Measurements from ENCODE around the gene HBP1. TPM values are rescaled to one million over a fixed set of nuclear protein-coding genes. Genes with fewer than 3 reads are reported as not detected.
A peak's percentile ranks its signal among the peaks of the same experiment; 100 is the strongest.
"Not testable (repeated sequence)": the region's sequence is repeated elsewhere in the genome, so short reads cannot be mapped to it uniquely, and the experiment has no call there.

Gene HBP1, protein sequence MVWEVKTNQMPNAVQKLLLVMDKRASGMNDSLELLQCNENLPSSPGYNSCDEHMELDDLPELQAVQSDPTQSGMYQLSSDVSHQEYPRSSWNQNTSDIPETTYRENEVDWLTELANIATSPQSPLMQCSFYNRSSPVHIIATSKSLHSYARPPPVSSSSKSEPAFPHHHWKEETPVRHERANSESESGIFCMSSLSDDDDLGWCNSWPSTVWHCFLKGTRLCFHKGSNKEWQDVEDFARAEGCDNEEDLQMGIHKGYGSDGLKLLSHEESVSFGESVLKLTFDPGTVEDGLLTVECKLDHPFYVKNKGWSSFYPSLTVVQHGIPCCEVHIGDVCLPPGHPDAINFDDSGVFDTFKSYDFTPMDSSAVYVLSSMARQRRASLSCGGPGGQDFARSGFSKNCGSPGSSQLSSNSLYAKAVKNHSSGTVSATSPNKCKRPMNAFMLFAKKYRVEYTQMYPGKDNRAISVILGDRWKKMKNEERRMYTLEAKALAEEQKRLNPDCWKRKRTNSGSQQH
- total RNA-seq (2014; rRNA removed; shearing (Covaris generic)): 52.7 and 66.1 TPM in 2 replicates

DNA sequence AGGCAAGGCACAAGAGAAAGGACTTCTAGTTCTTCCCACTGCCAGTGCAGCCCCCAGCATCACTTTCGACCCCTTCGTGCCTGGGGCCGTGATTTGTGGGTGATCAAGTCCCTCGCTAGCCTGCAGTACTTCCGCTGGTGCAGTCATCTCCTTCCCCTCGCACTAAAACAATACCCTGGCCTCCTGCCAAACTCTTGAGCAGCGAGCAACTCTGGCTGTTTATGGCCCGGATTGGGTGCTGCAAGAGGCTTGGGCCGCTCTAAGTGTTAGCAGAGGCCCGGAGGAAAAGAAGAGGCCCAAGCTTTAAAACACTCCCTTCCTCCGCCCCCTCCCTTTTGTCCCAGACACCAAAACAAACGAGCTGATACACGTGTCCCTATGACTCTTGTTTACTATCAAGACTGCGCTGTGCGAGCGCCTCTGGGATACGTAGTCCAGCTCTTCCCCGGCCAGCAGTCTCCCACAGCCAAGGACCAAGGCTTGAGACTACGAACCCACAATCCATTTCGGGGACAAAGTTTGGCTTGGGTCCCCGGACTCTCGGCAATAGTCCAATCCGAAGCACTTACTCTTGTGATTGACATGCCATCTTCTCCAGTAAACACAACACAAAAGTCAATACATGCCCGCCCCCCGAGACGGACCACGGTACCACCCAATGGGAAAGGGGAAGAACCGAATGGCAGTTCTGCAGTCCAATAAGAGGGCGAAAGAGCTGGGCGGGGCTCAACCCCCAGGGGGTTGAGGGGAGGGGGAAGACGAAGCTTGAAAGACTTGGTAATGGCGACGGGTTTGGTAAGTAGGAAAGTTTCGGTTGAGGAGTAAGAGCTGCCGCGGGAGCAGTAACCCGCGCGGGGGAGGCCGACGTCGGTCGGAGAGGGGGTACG lies at the start of gene HBP1:
Gene HBP1 (plus strand): TSS at position 771 of the 887 bp plus-strand sequence. CDS start 10,891 bp downstream, outside the sequence.
- peak; percentile 100 for DNase-seq (ENCODE audit: low spot score)

DNA sequence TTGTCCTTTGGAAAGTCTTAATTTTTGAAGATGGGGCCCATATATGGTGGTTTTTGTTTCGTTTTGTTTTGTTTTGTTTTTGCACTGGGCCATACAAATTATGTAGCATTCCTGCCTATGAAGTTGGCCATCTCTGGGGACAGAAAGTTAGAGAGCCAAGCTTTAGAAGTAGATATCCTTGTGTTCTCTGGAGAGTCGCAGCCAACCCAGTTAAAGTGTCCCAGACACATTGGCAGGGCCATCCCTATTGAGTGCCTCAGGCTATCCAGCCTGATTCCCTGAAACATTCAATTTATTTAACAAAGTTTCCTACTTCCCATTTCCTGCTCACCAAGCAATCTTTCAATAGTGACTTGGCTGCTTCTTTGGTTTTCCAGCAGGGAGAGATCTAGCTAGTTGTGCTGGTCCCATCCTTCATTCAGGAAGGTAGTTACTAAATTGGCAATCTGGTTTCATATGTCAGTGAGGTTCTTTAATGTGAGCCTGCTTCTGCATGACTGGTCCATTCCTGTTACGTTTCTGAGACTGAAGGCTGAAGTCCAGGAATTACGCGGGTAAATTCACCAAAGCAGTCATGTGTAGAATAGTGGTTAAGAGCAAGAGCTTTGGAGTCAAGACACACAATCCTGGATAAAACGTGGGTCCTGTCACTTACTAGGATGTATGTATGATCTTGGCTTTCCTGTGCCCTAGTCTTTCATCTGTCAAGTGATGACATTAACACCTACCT lies 49.3 kb upstream of the HBP1 start:
- no peak for DNase-seq (ENCODE audit: low spot score)

DNA sequence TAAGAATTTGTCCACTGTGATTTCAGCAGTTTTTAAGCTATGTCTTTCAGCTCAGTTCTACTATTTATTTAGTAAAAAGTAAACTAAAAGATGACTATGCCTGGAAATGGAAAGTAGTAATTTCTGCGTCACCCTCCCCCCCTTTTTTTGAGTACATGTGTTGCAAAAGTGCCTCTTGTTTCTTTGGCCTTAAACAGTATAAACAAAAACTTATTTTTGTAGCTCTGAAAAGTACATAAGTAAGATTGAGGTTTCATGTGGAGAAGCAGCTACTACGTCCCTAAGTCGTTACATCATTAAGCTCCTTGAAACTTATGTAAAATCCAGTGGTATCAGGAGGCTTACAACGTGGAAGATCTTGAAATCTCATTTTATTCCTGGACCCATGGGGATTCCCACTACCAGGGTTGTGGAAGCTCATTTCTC lies 46.3 kb upstream of the HBP1 start:
- no peak for DNase-seq (ENCODE audit: low spot score)

DNA sequence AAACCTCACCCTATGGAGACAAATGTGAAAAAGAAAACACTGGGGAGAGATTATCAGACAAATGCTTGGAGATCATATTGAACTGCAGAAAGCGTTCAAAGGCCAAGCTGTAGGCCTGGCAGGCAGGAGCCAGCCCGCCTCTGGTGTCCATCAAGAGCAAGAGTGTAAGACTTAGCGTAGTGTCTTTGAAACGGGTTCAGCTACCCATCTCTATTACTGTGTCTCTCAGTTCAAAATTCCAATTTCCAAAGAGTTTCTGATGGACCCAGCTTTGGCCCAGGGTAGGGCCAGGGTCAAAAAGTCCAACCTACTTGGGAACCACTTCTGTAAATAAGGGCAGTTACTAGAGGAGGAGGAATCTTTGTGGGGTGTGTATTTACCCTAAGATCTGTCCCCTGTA lies 45.4 kb upstream of the HBP1 start:
- DNase-seq (ENCODE audit: low spot score): no peak

DNA sequence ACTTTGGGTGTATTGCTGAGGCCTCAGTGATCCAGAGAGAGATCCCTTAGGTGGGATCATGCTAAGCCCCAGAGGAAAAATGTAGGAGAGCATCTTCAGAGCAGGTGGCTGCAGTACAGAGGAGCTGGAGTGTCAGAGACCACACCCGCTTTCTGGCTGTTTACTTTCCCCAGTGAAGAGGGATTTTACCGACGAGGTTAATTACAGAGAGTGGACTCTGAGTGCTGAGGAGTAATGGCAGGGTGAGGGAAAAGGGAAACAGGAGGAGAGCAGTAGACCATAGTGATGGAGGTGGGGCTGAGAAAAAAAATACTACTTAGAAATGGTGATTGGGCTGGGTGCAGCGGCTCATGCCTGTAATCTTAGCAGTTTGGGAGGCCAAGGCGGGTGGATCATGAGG lies 43.3 kb upstream of the HBP1 start:
- no peak for DNase-seq (ENCODE audit: low spot score)

DNA sequence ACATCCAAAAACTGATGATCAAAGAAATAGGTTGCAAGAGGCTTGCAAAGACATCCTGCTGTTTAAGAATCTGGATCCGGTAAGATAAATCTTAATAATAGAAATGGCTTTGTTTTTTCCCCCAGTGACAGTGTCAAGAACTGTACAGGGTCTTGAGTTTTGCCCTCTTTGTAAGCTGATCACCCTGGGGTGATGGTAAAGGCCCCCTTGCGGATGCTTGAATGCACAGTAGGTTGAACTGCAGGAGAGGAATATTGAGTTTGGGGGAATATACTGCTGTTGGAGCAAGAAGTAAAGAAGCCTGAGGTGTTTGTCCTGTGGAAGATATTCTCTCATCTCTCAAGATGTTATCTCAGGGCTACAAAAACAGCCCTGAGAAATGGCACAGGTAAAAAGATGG lies 40.6 kb upstream of the HBP1 start:
- no peak for DNase-seq (ENCODE audit: low spot score)

DNA sequence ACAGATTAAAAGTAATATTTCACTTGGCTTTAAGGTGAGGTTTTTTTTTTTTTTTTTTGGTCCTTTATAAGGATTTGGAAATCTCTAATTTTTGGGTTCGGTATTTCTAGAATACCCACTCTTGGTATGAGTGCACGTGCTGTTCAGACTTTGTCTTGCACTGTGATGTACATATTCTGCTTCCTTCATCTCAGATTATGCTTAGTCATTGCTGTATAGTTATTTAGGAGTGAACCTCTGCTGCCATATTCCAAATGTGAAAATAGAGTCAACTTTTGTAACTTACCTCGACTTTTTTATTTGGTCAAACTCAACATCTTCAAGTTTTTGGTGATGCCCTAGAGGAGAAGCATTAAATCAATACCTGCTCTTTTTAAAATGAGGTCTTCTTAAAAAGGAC lies 40.1 kb upstream of the HBP1 start:
- no peak for DNase-seq (ENCODE audit: low spot score)

DNA sequence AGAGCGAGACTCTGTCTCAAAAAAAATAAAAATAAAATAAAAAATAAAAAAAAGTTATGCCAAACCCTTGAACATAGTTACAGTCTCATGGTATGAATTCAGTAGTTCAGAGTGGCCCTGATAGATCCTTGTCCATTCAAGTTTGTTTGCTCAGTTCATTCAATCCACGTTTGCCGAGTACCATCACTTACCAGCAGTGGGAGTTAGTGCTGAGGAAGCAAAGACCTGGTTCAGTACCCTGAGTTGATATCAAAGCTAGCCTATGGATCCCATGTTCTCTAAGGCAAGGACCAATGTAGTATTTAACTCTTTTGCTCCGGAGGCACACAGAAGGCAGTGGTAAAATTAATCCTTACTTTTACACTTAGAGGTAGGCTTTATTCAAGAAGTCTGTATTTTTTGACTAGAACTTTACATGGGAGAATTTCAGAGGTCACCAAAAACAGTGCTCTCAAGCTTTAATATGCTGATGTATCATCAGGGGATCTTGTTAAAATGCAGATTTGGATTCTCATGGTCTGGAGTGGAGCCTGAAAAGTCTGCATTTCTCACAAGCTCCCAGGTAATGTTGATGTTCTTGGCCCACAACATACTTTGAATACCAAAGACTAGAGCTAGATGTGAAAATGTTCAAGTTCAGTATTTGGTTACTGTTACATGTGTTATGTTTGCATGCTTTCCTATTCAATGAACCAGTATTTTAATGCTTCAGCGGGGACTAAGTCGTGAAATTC lies 38.1 kb upstream of the HBP1 start:
- no peak for DNase-seq (ENCODE audit: low spot score)

DNA sequence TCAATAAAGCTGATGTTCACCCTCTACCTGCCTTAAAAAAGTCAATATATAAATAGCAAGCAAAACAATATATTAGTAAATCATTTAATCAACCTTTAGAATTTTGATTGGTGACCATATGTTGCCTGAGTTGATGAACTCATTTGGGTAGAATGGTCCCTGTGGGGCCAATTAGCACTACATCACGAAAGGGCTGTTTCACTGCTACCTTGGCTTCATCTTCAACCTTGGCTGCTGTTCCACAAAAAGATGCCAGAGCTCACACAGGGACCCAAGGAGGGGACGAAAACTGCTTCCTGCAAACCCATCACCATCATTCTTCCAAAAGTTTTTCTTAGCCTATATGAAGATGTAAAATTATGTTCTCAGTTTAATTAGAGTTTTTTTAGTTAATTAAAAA lies 35.4 kb upstream of the HBP1 start:
- no peak for DNase-seq (ENCODE audit: low spot score)

DNA sequence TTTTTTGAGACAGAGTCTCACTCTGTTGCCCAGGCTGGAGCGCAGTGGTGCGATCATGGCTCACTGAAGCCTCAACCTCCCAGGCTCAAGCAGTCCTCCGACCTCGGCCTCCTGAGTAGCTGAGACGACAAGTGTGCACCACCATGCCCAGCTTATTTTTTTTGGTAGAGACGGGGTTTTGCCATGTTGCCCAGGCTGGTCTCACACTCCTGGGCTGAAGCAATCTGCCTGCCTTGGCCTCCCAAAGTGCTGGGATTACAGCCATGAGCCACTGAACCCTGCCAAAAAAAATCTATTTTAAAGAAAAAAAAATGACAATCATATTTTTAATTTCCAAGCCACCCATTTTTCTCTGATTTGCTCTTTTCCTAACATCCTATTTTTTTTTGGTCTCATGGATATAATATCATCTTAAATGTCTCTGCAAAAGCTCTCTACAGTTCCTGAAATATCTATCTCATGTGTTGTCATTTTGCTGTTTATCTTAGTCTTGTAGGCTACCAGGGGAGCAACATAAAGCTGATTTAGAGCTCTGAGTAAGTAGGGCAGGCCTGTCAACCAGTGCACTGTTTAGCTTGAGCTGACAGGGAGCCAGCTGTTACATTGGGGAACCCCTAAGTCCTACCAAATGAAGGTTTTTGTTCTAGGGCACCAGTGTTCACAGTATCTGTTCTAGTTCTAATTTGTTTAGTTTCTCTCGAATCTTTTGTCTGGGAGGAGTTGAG lies 29.9 kb upstream of the HBP1 start:
- DNase-seq (ENCODE audit: low spot score): no peak

DNA sequence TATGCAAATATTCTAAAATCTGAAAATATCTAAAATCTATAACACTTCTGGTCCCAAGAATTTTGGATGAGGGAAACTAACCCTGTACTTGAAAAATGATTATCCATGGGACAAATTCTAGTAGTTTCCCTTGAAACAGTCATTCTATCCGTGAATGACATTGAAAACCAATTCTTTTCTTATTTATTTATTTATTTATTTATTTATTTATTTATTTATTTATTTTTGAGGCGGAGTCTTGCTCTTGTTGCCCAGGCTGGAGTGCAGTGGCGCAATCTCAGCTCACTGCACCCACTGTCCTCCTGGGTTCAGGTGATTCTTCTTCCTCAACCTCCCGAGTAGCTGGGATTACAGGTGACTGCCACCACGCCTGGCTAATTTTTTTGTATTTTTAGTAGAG lies 24.9 kb upstream of the HBP1 start:
- DNase-seq (ENCODE audit: low spot score): not testable (repeated sequence)

DNA sequence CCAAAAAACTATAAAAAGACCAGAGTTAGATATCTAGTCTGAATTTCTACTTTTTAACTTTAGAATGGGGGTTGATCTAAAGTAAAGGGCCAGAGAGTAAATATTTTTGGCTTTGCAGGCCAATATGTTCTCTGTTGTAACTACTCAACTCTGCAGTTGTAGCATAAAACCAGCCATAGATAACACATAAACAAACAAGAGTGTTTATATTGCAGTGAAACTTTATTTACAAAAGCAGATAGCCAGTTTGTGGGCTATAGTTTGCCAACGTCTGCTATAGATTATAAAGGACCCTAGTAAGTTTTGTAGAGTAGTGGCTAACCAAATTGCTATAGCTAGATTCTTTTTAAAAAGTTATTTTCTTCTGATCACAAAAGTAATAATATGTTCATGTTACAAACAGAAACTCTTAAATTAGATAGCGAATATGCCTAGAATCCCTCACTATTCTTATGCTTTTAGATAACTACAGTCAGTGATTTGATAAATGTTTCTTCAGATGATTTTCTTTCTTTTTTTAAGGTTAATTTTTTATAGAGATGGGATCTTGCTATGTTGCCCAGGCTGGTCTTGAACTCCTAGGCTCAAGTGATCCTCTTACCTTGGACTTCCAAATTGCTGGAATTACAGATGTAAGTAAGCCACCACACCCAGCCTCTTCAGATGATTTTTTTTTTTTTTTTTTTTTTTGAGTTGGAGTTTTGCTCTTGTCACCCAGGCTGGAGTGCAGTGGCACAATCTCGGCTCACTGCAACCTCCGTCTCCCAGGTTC lies 23.6 kb upstream of the HBP1 start:
- no peak for DNase-seq (ENCODE audit: low spot score)

DNA sequence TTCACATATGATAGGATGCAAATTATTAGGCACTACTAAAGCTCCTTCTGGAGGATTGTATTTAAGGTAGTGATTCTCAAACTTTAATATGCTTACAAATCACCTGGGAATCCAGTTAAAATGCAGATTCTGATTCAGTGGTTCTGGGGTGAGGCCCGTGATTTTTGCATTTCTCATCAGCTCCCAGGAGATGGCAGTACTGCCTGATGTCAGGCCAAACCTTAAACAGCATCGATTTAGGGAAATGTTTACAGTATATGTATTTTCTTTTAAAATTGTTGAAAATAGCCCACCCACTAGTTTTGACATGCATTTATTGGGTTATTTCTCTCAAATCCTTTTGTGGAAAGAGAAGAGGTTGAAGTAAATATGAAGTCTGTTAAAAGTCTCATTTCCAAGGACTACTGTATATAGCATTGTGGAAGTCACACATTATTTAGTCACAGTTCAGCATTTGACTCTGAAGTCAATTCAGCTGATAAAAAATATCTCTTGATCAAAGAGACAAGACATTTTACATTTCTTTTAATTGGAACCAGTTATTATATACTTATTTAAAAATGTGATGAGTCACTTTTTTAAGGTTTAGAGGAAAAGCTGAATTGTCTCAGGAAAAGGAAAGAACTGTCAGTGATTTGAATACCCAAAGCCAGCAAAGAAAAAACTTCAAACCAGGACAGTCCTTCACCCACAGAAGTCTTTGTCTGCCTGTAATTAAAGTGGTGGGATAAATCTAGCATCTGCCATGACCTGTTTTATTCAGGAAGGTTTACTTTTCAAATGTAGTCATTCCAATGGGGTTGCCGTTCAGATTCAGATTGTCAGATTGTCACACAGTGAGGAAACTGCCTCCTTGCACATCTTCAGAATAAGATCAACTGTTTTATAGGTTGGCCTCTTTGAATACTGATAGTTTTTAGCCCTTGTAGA lies 21.1 kb upstream of the HBP1 start:
- DNase-seq (ENCODE audit: low spot score): peak; percentile 37

DNA sequence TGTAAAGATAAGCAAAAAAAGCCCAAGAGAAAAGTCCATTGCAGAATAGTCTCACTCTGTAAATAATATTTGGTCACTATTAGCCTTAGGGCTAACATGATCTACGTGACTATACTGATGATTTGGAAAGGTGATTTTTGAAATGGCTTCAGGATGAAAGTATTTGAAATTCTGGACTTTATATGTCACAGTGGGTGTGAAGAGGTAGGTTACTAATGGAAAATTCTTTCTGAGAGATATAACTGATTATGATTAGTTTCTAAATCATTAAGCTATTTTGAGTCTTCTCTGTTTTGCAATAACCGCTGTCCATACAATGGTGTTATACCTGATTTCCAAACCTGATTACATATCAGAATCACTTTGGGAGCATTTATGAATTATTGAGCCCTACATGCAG lies 20.1 kb upstream of the HBP1 start:
- no peak for DNase-seq (ENCODE audit: low spot score)

DNA sequence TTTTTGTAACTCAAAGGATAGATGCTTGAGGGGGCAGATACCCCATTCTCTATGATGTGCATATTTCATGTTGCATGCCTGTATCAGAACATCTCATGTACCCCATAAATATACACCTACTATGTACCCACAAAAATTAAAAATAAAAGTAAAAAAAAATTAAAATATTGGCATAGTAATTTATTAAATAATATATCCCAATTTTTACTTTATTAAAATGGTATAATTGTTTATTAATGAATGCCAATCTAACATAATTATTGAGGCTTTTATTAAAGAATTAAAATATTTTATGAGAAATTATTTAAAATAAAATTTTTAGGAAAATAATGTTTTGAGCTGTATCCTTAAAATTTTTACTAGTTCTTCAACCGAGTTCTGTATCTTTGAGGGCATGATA lies 18.9 kb upstream of the HBP1 start:
- no peak for DNase-seq (ENCODE audit: low spot score)

DNA sequence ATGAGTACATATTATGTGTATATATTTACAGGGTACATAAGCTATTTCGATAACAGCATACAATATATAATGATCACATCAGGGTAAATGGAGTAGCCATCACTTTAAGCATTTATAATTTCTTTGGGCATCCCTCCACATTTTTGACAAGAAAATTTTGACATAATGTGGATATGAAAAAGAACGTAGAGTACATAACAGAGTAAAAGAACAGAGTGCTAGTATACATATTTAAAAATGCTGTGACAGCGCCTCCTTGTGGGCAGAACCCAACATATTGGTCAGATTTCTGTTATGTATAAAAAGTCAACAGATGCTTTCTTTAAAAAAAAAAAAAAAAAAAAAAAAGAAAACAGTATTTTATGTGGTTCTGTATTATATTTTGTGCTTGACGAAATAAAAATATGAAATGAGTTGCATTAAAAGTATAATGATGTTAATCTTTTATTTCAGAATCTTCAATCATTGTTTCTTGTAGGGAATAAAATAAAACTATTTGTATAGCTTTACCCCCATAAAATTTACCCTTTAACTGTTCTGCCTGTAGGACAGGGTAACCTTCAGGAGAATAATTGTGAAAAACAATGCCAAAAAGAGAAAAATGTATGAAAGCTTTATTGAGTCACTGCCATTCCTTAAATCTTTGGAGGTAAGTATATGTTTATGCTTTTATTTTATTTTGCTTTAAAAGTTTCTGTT lies 18.3 kb upstream of the HBP1 start:
- peak; percentile 64 for DNase-seq (ENCODE audit: low spot score)

DNA sequence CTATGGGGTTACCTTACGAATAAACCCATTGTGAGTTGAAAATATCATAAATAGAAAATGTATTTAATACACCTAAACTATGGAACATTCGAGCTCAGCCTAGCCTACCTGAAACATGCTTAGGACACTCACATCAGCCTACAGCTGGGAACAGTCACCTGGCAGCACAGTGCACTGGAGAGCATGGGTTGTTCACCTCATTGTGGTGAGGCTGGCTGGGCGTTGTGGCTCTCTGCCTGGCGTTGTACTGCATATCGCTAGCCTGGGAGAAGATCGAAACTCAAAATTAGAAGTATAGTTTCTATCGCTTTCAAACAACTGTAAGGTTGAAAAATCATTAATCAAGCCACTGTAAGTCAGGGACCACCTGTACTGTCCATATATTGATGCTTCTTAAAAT lies 17.3 kb upstream of the HBP1 start:
- no peak for DNase-seq (ENCODE audit: low spot score)

DNA sequence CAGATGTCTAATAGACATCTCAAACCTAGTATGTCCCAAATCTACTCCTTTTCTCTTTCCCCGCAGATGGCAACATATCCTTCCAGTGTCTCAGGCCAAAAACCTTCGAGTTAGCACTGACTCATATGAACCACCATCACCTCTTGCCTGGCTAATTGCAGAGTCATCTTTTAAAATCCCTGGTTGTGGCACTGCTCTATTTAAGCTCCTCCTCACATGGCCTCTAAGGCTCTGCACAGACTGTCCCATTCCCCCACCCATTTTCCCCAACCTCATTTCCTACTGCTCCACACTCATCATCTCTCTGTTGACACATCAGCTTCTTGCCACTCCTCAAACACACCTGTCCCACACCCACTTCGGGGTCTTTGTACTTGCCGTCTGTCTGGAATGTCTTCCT lies 16.8 kb upstream of the HBP1 start:
- peak; percentile 48 for DNase-seq (ENCODE audit: low spot score)
